Sigmoid colon (tissue), 7 donors: Measurements from ENCODE around the gene FCRL6. TPM values are rescaled to one million over a fixed set of nuclear protein-coding genes. Genes with fewer than 3 reads are reported as not detected.

Source experiments
- DNase-seq: peaks from one replicate; pipeline ENCODE4 v3.0.0-alpha.2; 2019
- H3K27ac ChIP-seq, 4 donors: fragments of 200-600 bp; sonication (generic); one replicate each; pipeline ENCODE4 v1.5.1; 2016 to 2019; ENCODE audit warnings: mild to moderate bottlenecking in 1 of 4
- H3K27me3 ChIP-seq, 3 donors: fragments of 200-600 bp; sonication (generic); one replicate each; pipeline ENCODE4 v1.5.1; 2019; ENCODE audit warnings: mild to moderate bottlenecking in 1 of 3
- H3K36me3 ChIP-seq, 4 donors: fragments of 200-600 bp; sonication (generic); one replicate each; pipeline ENCODE4 v1.5.1; 2016 to 2019
- H3K4me1 ChIP-seq, 4 donors: fragments of 200-600 bp; sonication (generic); one replicate each; pipeline ENCODE4 v1.5.1; 2017 to 2019
- H3K4me3 ChIP-seq, 4 donors: fragments of 200-600 bp; sonication (generic); one replicate each; pipeline ENCODE4 v1.5.1; 2017 to 2019; ENCODE audit warnings: mild to moderate bottlenecking in 2 of 4, moderate library complexity in 1 of 4
- H3K9me3 ChIP-seq, 4 donors: fragments of 200-600 bp in 3 of 4; sonication (generic) in 3 of 4; one replicate each; pipeline versions ENCODE4 v1.5.1 to v1.6.1; 2013 to 2019
- EP300 ChIP-seq, 4 donors: sonication (generic); formaldehyde crosslinking; IDR thresholded peaks; one replicate each; pipeline ENCODE4 v1.6.1; 2017; ENCODE audit warnings: antibody characterized with exemption in 4 of 4
- POLR2A ChIP-seq, 2 donors: fragments of 450-650 bp; IDR thresholded peaks; one replicate each; pipeline ENCODE4 v1.6.1; 2016; ENCODE audit warnings: antibody characterized with exemption in 2 of 2, mild to moderate bottlenecking in 2 of 2, moderate library complexity in 2 of 2
- POLR2AphosphoS5 ChIP-seq, 4 donors: sonication (generic); formaldehyde crosslinking; IDR thresholded peaks; one replicate each; pipeline ENCODE4 v1.6.1; 2017; ENCODE audit warnings: antibody characterized with exemption in 4 of 4
- WGBS, 2 donors: extraction: QIAGEN DNeasy Blood & Tissue Kit; methylation state at CpG; one replicate each; pipeline ENCODE4 v1.1.7; 2013; 5-methylcytosine and 5-hydroxymethylcytosine counted together
- intact Hi-C: fragments of 100-400 bp; cut with DNase I; formaldehyde crosslinking; loops from one replicate; pipeline ENCODE4 v1.15.1; 2023
- polyA plus RNA-seq, 3 donors: library from polyadenylated mRNA; stranded (reverse); fragments of 200-250 nt; gene quantifications; one replicate each; pipeline ENCODE4 v1.2.3, GENCODE V29; 2013
- total RNA-seq, 4 donors: library from RNA; depleted of rRNA; stranded (reverse); fragments of >200 nt; gene quantifications; one replicate each; pipeline ENCODE4 v1.1.0, GENCODE V29; 2016
- TF ChIP-seq, protein P1 (sequence below), 4 experiments: fragments of 450-650 bp in 3 of 4; fragments of 200-600 bp in 1 of 4; IDR thresholded peaks; one replicate each; pipeline ENCODE4 v1.5.1; 2016 to 2019; ENCODE audit warnings: antibody characterized with exemption in 4 of 4, mild to moderate bottlenecking in 3 of 4, moderate library complexity in 2 of 4
- donor health status: healthy with polysubstance abuse.
- donor health status: Bipolar disorder and iron deficiency.
- donor health status: healthy.

FCRL6 gene
- total and polyA plus RNA-seq, 7 donors = 0.38 TPM; not detected in 6

DNA sequence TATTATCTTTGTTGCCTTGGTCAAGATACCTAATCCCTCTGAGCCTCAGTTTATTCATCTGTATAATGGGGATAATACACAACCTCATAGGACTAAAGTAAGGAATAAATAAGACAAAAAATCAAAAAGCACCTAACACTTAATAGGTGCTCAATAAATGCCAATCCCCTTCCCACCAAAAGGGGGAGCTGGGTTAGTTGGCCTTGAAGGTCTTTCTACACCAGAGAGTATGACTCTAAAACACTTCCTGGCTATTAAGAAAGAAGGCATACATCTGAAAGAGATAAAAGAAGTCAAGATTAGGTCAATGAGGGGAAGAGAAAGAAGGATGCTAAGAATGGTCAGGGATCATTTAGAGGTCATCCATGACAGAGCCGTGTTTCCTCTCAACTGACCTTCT lies 49.2 kb downstream of the FCRL6 start:
- Histone ChIP-seq H3K27ac (no peak overlapping the region), H3K36me3 (no peaks in the 10 kb centered on the region), H3K27me3 (no peaks in the 10 kb centered on the region), H3K4me1 (peaks cover 0 to 26% (median 21%) of the 10 kb centered on the region in 4 donors), H3K9me3 (no peaks in the 10 kb centered on the region), H3K4me3 (no peak overlapping the region)
- no peak for TF ChIP-seq POLR2A (IDR thresholded peaks at IDR 0.05)
- TF ChIP-seq POLR2AphosphoS5 (IDR thresholded peaks at IDR 0.05) = no peak
- TF ChIP-seq, protein P1, sequence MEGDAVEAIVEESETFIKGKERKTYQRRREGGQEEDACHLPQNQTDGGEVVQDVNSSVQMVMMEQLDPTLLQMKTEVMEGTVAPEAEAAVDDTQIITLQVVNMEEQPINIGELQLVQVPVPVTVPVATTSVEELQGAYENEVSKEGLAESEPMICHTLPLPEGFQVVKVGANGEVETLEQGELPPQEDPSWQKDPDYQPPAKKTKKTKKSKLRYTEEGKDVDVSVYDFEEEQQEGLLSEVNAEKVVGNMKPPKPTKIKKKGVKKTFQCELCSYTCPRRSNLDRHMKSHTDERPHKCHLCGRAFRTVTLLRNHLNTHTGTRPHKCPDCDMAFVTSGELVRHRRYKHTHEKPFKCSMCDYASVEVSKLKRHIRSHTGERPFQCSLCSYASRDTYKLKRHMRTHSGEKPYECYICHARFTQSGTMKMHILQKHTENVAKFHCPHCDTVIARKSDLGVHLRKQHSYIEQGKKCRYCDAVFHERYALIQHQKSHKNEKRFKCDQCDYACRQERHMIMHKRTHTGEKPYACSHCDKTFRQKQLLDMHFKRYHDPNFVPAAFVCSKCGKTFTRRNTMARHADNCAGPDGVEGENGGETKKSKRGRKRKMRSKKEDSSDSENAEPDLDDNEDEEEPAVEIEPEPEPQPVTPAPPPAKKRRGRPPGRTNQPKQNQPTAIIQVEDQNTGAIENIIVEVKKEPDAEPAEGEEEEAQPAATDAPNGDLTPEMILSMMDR (IDR thresholded peaks at IDR 0.05) = no peak
- TF ChIP-seq EP300 (IDR thresholded peaks at IDR 0.05) = no peak
- DNase-seq = no peak
- intact Hi-C loops = no loop called here
- WGBS, 2 donors = 74 to 77% methylated on average over 1 of the region's 1 CpG

DNA sequence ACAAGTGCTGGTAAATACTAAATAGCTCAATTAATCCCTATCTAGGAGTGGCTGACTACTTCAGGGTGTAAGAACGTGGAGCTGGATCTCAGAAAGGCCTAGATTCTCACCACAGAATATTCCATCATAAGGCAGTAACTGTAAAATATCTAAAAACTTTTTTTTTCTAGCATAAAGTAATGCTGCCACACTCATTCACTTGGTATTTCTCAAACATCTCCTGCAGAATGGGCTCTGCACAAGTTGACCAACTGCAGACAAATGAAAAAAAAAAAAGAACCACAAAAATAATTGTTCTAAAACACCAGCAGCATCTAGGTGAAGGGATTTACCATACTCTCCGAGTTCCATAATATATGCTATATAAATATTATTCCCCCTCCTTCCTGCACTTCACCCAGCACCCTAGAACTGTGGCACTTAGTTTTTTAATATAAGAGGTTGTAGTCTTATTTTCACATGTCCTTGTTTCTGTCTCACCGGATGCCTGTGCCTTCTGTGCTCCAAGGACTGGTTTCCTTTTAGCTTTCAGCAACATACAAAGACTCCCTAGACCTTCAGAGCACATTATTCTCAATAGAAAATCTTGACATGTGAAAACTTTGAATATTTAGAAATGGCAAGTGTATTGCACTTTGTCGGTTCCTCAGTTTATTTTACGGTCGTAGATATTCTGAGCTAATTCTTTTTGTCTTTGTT lies 51.4 kb downstream of the FCRL6 start:
- H3K36me3 ChIP-seq = no peaks in the 10 kb centered on the region
- peak overlapping the region; percentile 91 to 97 (median 96) for H3K27ac ChIP-seq
- no peak for DNase-seq
- H3K9me3 ChIP-seq = no peaks in the 10 kb centered on the region
- peaks cover 0 to 26% (median 21%) of the 10 kb centered on the region in 4 donors for H3K4me1 ChIP-seq
- WGBS, 2 donors = 12 to 24% methylated on average over 6 of the region's 6 CpGs
- no peaks in the 10 kb centered on the region for H3K27me3 ChIP-seq
- H3K4me3 ChIP-seq = peak overlapping the region; percentile 57 to 73 (median 68)
- no peak for TF ChIP-seq POLR2AphosphoS5 (IDR thresholded peaks at IDR 0.05)
- TF ChIP-seq EP300 (IDR thresholded peaks at IDR 0.05) = no peak
- TF ChIP-seq, protein P1 (IDR thresholded peaks at IDR 0.05) = no peak
- TF ChIP-seq POLR2A (IDR thresholded peaks at IDR 0.05) = no peak
- intact Hi-C loops = loop anchor here (2.0 kb wide), 2 partner anchors 71 to 73 kb away; partner anchors contain the start of genes DUSP23 and TAGLN2

DNA sequence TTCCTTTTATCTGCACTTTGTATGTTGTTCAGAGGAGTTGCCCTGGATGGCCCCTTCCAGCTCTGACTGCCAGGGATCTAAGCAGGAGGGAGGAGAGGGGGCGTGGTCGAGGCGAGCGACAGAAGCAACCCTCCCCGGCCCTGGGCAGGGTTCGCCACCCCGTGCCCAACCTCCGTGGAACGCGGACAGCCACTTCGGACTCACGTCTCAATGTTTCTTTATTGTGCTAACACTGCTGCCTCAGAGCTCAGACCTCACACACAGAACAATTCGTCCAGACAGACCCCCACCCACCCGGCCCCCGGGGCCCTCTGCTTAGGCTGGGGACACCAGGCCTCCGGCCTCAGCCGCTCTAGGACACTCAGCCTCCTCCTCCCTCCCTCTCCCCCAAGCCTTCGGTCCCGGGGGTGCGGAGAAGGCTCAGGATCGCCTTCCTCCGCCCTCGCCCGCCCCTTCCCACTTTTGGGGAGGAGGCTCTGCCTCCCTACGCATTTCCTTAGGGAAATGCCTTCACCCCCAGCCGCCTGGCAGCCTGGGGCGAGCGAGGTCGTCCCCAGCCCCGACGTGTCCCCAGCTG lies 52.0 kb downstream of the FCRL6 start:
- Histone ChIP-seq H3K27me3 (no peaks in the 10 kb centered on the region), H3K4me3 (peak overlapping the region; percentile 57 to 73 (median 68))

DNA sequence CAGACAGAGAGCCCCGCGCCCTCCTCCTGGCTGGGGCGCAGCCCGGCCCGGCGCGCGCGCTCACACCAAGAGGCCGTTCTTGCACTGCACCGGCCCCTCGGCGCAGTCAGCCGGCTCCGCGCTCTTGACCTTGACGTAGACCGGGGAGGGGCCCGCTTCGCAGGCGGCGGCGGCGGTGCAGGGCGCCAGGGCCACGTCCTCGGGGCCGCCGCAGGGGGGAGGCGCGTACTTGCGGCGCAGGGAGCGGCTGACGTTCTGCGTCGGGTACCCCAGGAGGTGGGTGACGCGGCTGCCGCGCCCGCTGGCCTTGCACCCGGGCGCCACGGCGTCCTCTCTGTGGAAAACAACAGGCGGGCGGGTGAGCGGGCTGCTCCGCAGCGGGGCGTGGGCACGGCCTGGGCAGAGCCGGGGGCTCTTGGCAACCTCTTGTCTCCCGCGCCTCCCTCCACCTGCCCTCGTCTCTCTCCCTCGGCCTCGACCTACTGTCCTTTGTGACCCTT lies 52.6 kb downstream of the FCRL6 start:
- Histone ChIP-seq H3K27me3 (no peaks in the 10 kb centered on the region), H3K27ac (peak overlapping the region; percentile 91 to 97 (median 96)), H3K36me3 (no peaks in the 10 kb centered on the region), H3K4me1 (peaks cover 0 to 26% (median 21%) of the 10 kb centered on the region in 4 donors), H3K9me3 (no peaks in the 10 kb centered on the region), H3K4me3 (peak overlapping the region; percentile 57 to 73 (median 68))
- peak; percentile 93 for DNase-seq
- intact Hi-C loops = loop anchor here (2.0 kb wide), 2 partner anchors 70 to 74 kb away; partner anchors contain the start of genes DUSP23 and TAGLN2
- TF ChIP-seq EP300 (IDR thresholded peaks at IDR 0.05) (no peak), POLR2A (IDR thresholded peaks at IDR 0.05) (peak in 1 of 2 donors; percentile 57), POLR2AphosphoS5 (IDR thresholded peaks at IDR 0.05) (peak; percentile 79 to 92 (median 90))
- TF ChIP-seq, protein P1 (IDR thresholded peaks at IDR 0.05) = peak in 1 of 4 experiments; percentile 9
- 0 to 1% methylated on average over 59 of the region's 59 CpGs for WGBS, 2 donors

More for the DNA sequence above, 52.0 kb downstream of the FCRL6 start:
- TF ChIP-seq EP300 (IDR thresholded peaks at IDR 0.05) (no peak), POLR2AphosphoS5 (IDR thresholded peaks at IDR 0.05) (peak in 2 of 4 donors; percentile 3 to 17), POLR2A (IDR thresholded peaks at IDR 0.05) (peak in 1 of 2 donors; percentile 45)
- TF ChIP-seq, protein P1 (IDR thresholded peaks at IDR 0.05) = no peak
- Histone ChIP-seq H3K4me1 (peaks cover 0 to 26% (median 21%) of the 10 kb centered on the region in 4 donors), H3K36me3 (no peaks in the 10 kb centered on the region), H3K27ac (peak overlapping the region; percentile 91 to 97 (median 96)), H3K9me3 (no peaks in the 10 kb centered on the region)
- WGBS, 2 donors = 1% methylated on average over 31 of the region's 31 CpGs
- intact Hi-C loops = loop anchor here (2.0 kb wide), 2 partner anchors 71 to 73 kb away; partner anchors contain the start of genes DUSP23 and TAGLN2
- peak; percentile 87 for DNase-seq
